ENCODE measurements around the gene NUBP2.

GRCh38 chr16:1785846-1786170 is 3.0 kb downstream of the NUBP2 start:
- TF ChIP-seq POLR2AphosphoS5 (IDR thresholded peaks at IDR 0.05; ENCODE audit: low read depth, low read length) (no peak), SIN3A (IDR thresholded peaks at IDR 0.05; ENCODE audit: low read depth) (no peak), RAD21 (IDR thresholded peaks at IDR 0.05; ENCODE audit: low read depth) (no peak), POLR2A (IDR thresholded peaks at IDR 0.05; ENCODE audit: borderline replicate concordance, extremely low read depth, insufficient read depth, insufficient read length) (no peak), EZH2 (IDR thresholded peaks at IDR 0.05) (no peak), MAX (IDR thresholded peaks at IDR 0.05) (no peak), CEBPB (IDR thresholded peaks at IDR 0.05; ENCODE audit: low read depth) (no peak), ZNF274 (IDR thresholded peaks at IDR 0.05; ENCODE audit: low read depth, low read length) (no peak), ZFX (IDR thresholded peaks at IDR 0.05) (no peak)
- TF ChIP-seq, protein P1, sequence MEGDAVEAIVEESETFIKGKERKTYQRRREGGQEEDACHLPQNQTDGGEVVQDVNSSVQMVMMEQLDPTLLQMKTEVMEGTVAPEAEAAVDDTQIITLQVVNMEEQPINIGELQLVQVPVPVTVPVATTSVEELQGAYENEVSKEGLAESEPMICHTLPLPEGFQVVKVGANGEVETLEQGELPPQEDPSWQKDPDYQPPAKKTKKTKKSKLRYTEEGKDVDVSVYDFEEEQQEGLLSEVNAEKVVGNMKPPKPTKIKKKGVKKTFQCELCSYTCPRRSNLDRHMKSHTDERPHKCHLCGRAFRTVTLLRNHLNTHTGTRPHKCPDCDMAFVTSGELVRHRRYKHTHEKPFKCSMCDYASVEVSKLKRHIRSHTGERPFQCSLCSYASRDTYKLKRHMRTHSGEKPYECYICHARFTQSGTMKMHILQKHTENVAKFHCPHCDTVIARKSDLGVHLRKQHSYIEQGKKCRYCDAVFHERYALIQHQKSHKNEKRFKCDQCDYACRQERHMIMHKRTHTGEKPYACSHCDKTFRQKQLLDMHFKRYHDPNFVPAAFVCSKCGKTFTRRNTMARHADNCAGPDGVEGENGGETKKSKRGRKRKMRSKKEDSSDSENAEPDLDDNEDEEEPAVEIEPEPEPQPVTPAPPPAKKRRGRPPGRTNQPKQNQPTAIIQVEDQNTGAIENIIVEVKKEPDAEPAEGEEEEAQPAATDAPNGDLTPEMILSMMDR (IDR thresholded peaks at IDR 0.05 in 2 of 3, conservative IDR thresholded peaks at IDR 0.05 in 1 of 3; ENCODE audit: borderline replicate concordance in 1 of 3, insufficient read depth in 1 of 3, low read depth in 2 of 3, low read length in 2 of 3) = no peak
- TF ChIP-seq, protein P2, sequence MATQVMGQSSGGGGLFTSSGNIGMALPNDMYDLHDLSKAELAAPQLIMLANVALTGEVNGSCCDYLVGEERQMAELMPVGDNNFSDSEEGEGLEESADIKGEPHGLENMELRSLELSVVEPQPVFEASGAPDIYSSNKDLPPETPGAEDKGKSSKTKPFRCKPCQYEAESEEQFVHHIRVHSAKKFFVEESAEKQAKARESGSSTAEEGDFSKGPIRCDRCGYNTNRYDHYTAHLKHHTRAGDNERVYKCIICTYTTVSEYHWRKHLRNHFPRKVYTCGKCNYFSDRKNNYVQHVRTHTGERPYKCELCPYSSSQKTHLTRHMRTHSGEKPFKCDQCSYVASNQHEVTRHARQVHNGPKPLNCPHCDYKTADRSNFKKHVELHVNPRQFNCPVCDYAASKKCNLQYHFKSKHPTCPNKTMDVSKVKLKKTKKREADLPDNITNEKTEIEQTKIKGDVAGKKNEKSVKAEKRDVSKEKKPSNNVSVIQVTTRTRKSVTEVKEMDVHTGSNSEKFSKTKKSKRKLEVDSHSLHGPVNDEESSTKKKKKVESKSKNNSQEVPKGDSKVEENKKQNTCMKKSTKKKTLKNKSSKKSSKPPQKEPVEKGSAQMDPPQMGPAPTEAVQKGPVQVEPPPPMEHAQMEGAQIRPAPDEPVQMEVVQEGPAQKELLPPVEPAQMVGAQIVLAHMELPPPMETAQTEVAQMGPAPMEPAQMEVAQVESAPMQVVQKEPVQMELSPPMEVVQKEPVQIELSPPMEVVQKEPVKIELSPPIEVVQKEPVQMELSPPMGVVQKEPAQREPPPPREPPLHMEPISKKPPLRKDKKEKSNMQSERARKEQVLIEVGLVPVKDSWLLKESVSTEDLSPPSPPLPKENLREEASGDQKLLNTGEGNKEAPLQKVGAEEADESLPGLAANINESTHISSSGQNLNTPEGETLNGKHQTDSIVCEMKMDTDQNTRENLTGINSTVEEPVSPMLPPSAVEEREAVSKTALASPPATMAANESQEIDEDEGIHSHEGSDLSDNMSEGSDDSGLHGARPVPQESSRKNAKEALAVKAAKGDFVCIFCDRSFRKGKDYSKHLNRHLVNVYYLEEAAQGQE (IDR thresholded peaks at IDR 0.05; ENCODE audit: low read depth) = no peak
